NCI-H2171 treated with DMSO at 0.1 percent for 48 hours (cell line): ENCODE data around the gene GIMAP6.
A peak's percentile ranks its signal among the peaks of the same experiment; 100 is the strongest.
"Not testable (repeated sequence)": the region's sequence is repeated elsewhere in the genome, so short reads cannot be mapped to it uniquely, and the experiment has no call there.

ENCODE experiments used
- DNase-seq: peaks from one replicate; lab custom pipeline; 2025; lab: John Stamatoyannopoulos, UW

Gene GIMAP6

GRCh38 chr7:150645259-150646020 is 13.3 kb upstream of the GIMAP6 start:
- no peak for DNase-seq

GRCh38 chr7:150642926-150643325 is 10.7 kb upstream of the GIMAP6 start:
- no peak for DNase-seq

GRCh38 chr7:150641854-150642253 is 9.7 kb upstream of the GIMAP6 start:
- no peak for DNase-seq

GRCh38 chr7:150633926-150634325 is 1.7 kb upstream of the GIMAP6 start:
- DNase-seq: no peak

GRCh38 chr7:150631084-150631826 is 930 bp downstream of the GIMAP6 start:
- DNase-seq: no peak

GRCh38 chr7:150629347-150629746 is 2.8 kb downstream of the GIMAP6 start:
- DNase-seq: no peak

- DNase-seq: no peak
These were observed 4.2 kb downstream of the GIMAP6 start for GRCh38 chr7:150627959-150628358.

- no peak for DNase-seq
These were observed 5.5 kb downstream of the GIMAP6 start for GRCh38 chr7:150626696-150627095.

GRCh38 chr7:150621376-150621775 is 10.8 kb downstream of the GIMAP6 start:
- DNase-seq: no peak

- DNase-seq: no peak
These were observed 11.4 kb downstream of the GIMAP6 start for GRCh38 chr7:150620617-150621371.

- DNase-seq: no peak
These were observed 12.1 kb downstream of the GIMAP6 start for GRCh38 chr7:150620061-150620460.

- peak; percentile 50 for DNase-seq
These were observed 16.9 kb downstream of the GIMAP6 start for GRCh38 chr7:150615221-150615755.

GRCh38 chr7:150614426-150614825 is 17.8 kb downstream of the GIMAP6 start:
- DNase-seq: not testable (repeated sequence)

GRCh38 chr7:150613880-150614279 is 18.3 kb downstream of the GIMAP6 start:
- no peak for DNase-seq

GRCh38 chr7:150612925-150613324 is 19.3 kb downstream of the GIMAP6 start:
- DNase-seq: no peak

- no peak for DNase-seq
These were observed 22.0 kb downstream of the GIMAP6 start for GRCh38 chr7:150610233-150610632.

- DNase-seq: not testable (repeated sequence)
These were observed 28.6 kb downstream of the GIMAP6 start for GRCh38 chr7:150603600-150603999.

GRCh38 chr7:150595361-150595760 is 36.8 kb downstream of the GIMAP6 start:
- DNase-seq: no peak

GRCh38 chr7:150594805-150595204 is 37.4 kb downstream of the GIMAP6 start:
- no peak for DNase-seq

- DNase-seq: no peak
These were observed 44.6 kb downstream of the GIMAP6 start for GRCh38 chr7:150587551-150587950.

- no peak for DNase-seq
These were observed 45.4 kb downstream of the GIMAP6 start for GRCh38 chr7:150586785-150587152.

- DNase-seq: no peak
These were observed 46.0 kb downstream of the GIMAP6 start for GRCh38 chr7:150586068-150586784.
